Neural progenitor cell (in vitro differentiated cells): Measurements from ENCODE around the gene GNAZ.

ENCODE experiments used
- CTCF ChIP-seq: fragments of 200-600 bp; sonication (generic); IDR thresholded peaks from 2 replicates; pipeline ENCODE4 v1.5.1; 2017; ENCODE audit warnings: antibody characterized with exemption, mild to moderate bottlenecking
- EZH2 ChIP-seq: fragments of 200-600 bp; sonication (generic); IDR thresholded peaks from 2 replicates; pipeline ENCODE4 v1.6.1; 2017; ENCODE audit warnings: antibody characterized with exemption, mild to moderate bottlenecking, moderate library complexity

GRCh38 chr22:23121424-23121823 is 51.1 kb downstream of the GNAZ start:
- TF ChIP-seq EZH2 = no peak
- TF ChIP-seq CTCF = no peak
